PC-3 (cell line): ENCODE measurements around the gene ARHGAP28.

Source experiments
- CTCF ChIP-seq: fragments of 300-600 bp; sonication (generic); conservative IDR thresholded peaks from 2 replicates; pipeline ENCODE4 v1.5.1; 2017; ENCODE audit warnings: antibody characterized with exemption, low read depth, mild to moderate bottlenecking, low read length
- EZH2 ChIP-seq: fragments of 300-600 bp; sonication (generic); IDR thresholded peaks from one replicate; pipeline ENCODE4 v1.6.1; 2017; ENCODE audit warnings: antibody characterized with exemption, mild to moderate bottlenecking, low read length; ENCODE audit not compliant: unreplicated experiment
- EZH2phosphoT487 ChIP-seq: fragments of 300-600 bp; sonication (generic); IDR thresholded peaks from 2 replicates; pipeline ENCODE4 v1.6.1; 2018; ENCODE audit warnings: mild to moderate bottlenecking, antibody characterized with exemption, low read length, borderline replicate concordance

GRCh38 chr18:6738622-6739021 is 9.1 kb downstream of the ARHGAP28 start:
- TF ChIP-seq CTCF (no peak), EZH2phosphoT487 (no peak), EZH2 (no peak)
